Common myeloid progenitor, CD34-positive (primary cell): Measurements from ENCODE around the gene TEX30.

Experiments used
- CTCF ChIA-PET: fragments of 350-600 bp; sonication (Branson Sonifier 250); formaldehyde crosslinking; loops from one replicate; lab custom pipeline; 2021; ENCODE audit warnings: antibody characterized with exemption; lab: Charles Lee
- POLR2A ChIA-PET: fragments of 350-600 bp; sonication (Branson Sonifier 250); formaldehyde crosslinking; loops from one replicate; lab custom pipeline; 2021; ENCODE audit warnings: antibody characterized with exemption; lab: Charles Lee
- DNase-seq, 3 donors: peaks; one replicate each; pipeline versions ENCODE4 v3.0.0 to v3.0.0-alpha.2; 2013
- H3K27ac ChIP-seq, 2 experiments: 1 replicate in 1 of 2; 2 replicates in 1 of 2; pipeline ENCODE4 v1.7.0; 2013; ENCODE audit warnings: inconsistent platforms in 2 of 2, low read length in 2 of 2, mild to moderate bottlenecking in 2 of 2, low read depth in 1 of 2, moderate library complexity in 1 of 2; ENCODE audit not compliant: severe bottlenecking in 2 of 2, insufficient read depth in 1 of 2, poor library complexity in 1 of 2
- H3K27me3 ChIP-seq, 5 experiments: replicated peaks in 2 of 5; 1 replicate in 3 of 5; 2 replicates in 2 of 5; pipeline versions ENCODE4 v1.6.1 to v1.7.0; 2013; ENCODE audit warnings: low read length in 4 of 5, mild to moderate bottlenecking in 2 of 5, moderate library complexity in 2 of 5, inconsistent platforms in 1 of 5; ENCODE audit not compliant: insufficient read depth in 5 of 5, control insufficient read depth in 4 of 5
- H3K36me3 ChIP-seq, 4 experiments: 1 replicate in 2 of 4; 2 replicates in 2 of 4; pipeline versions ENCODE4 v1.6.1 to v1.7.0; 2013; ENCODE audit warnings: low read length in 3 of 4, control low read depth in 1 of 4, mild to moderate bottlenecking in 1 of 4; ENCODE audit not compliant: control insufficient read depth in 4 of 4, insufficient read depth in 4 of 4
- H3K4me1 ChIP-seq, 4 experiments: 1 replicate in 3 of 4; 2 replicates in 1 of 4; pipeline versions ENCODE4 v1.6.1 to v1.7.1; 2013; ENCODE audit warnings: low read length in 3 of 4, mild to moderate bottlenecking in 3 of 4, control low read depth in 1 of 4, inconsistent platforms in 1 of 4, moderate library complexity in 1 of 4; ENCODE audit not compliant: control insufficient read depth in 4 of 4, insufficient read depth in 4 of 4; ENCODE audit errors: control extremely low read depth in 1 of 4
- H3K4me3 ChIP-seq, 7 experiments: 1 replicate in 4 of 7; 2 replicates in 3 of 7; pipeline versions ENCODE4 v1.5.1 to v1.7.0; 2013; ENCODE audit warnings: mild to moderate bottlenecking in 7 of 7, low read length in 6 of 7, moderate library complexity in 6 of 7, inconsistent platforms in 2 of 7, low read depth in 2 of 7, control low read depth in 1 of 7; ENCODE audit not compliant: insufficient read depth in 4 of 7, control insufficient read depth in 1 of 7; ENCODE audit errors: extremely low read depth in 1 of 7
- H3K9me3 ChIP-seq, 5 experiments: 1 replicate in 4 of 5; 2 replicates in 1 of 5; pipeline versions ENCODE4 v1.6.1 to v1.7.1; 2013; ENCODE audit warnings: low read length in 4 of 5, mild to moderate bottlenecking in 2 of 5, inconsistent platforms in 1 of 5, low read depth in 1 of 5, moderate library complexity in 1 of 5; ENCODE audit not compliant: control insufficient read depth in 4 of 5, insufficient read depth in 2 of 5; ENCODE audit errors: control extremely low read depth in 1 of 5
- WGBS: methylation state at CpG from one replicate; pipeline ENCODE4 v1.1.5; 2013; ENCODE audit not compliant: insufficient coverage; 5-methylcytosine and 5-hydroxymethylcytosine counted together

The TEX30 gene

GRCh38 chr13:102798581-102799425 lies 25.2 kb upstream of the TEX30 start, which contains the start of the genes BIVM and POGLUT2:
TSS of gene BIVM (plus strand) at chr13:102799119. CDS start at chr13:102807268, 8,149 bp downstream.
TSS of gene POGLUT2 (minus strand) at chr13:102798976. CDS start at chr13:102798670, 306 bp downstream.
- Histone ChIP-seq H3K27me3 (no peaks in the 10 kb centered on the region), H3K9me3 (no peaks in the 10 kb centered on the region), H3K27ac (peak within 1 kb of the TSS in 1 of 2 experiments; percentile 49), H3K4me3 (peak within 1 kb of the TSS; percentile 67 to 97 (median 85)), H3K4me1 (peaks cover 12 to 45% (median 29%) of the 10 kb centered on the region in 4 experiments), H3K36me3 (peaks cover 0 to 5% (median under 1%) of the 10 kb centered on the region in 4 experiments)
- ChIA-PET POLR2A (interaction anchor here (1.1 to 2.4 kb wide), 2 partner anchors 19 to 25 kb away, joined by 4 to 15 read pairs; partner anchors contain the start of gene TEX30), CTCF (interaction anchor here (1.1 to 7.8 kb wide), 9 partner anchors 14 to 219 kb away, joined by 3 to 77 read pairs (median 6); partner anchors contain the start of genes ERCC5 and TEX30)
- peak; percentile 77 to 90 (median 89) for DNase-seq
- 0% methylated on average over 72 of the region's 72 CpGs for WGBS

GRCh38 chr13:102793611-102794355 lies 20.2 kb upstream of the TEX30 start:
- Histone ChIP-seq H3K36me3 (peaks cover 5 to 32% (median 28%) of the 10 kb centered on the region in 4 experiments), H3K4me3 (no peak overlapping the region), H3K9me3 (no peaks in the 10 kb centered on the region), H3K27ac (no peak overlapping the region), H3K4me1 (peaks cover 0 to 12% (median 8%) of the 10 kb centered on the region in 4 experiments), H3K27me3 (no peaks in the 10 kb centered on the region)
- POLR2A ChIA-PET, result no interaction called here
- WGBS, result 91% methylated on average over 5 of the region's 9 CpGs
- DNase-seq, result no peak
- CTCF ChIA-PET, result interaction anchor here (2.0 kb wide), 1 partner anchor 9 kb away, joined by 9 read pairs; no protein-coding TSS in a partner anchor

- CTCF ChIA-PET, result no interaction called here
- POLR2A ChIA-PET, result no interaction called here
- H3K9me3 ChIP-seq, result no peaks in the 10 kb centered on the region
- no peak overlapping the region for H3K27ac ChIP-seq
- H3K36me3 ChIP-seq, result peaks cover 11 to 40% (median 34%) of the 10 kb centered on the region in 4 experiments
- WGBS, result 91% methylated on average over 1 of the region's 1 CpG
- H3K4me1 ChIP-seq, result peaks cover 0 to 1% (median 0%) of the 10 kb centered on the region in 4 experiments
- H3K27me3 ChIP-seq, result no peaks in the 10 kb centered on the region
- no peak overlapping the region for H3K4me3 ChIP-seq
- no peak for DNase-seq
These were observed 18.8 kb upstream of the TEX30 start for GRCh38 chr13:102792396-102792795.

- Histone ChIP-seq H3K27me3 (no peaks in the 10 kb centered on the region), H3K36me3 (peaks cover 11 to 56% (median 38%) of the 10 kb centered on the region in 4 experiments), H3K4me3 (no peak overlapping the region), H3K4me1 (no peaks in the 10 kb centered on the region), H3K27ac (no peak overlapping the region), H3K9me3 (no peaks in the 10 kb centered on the region)
- CTCF ChIA-PET, result interaction anchor here (1.1 to 1.5 kb wide), 3 partner anchors 11 to 15 kb away, joined by 3 read pairs; partner anchors contain the start of gene TEX30
- no peak for DNase-seq
- WGBS, result 99% methylated on average over 8 of the region's 8 CpGs
- POLR2A ChIA-PET, result interaction anchor here (0.7 kb wide), 1 partner anchor 9 kb away, joined by 3 read pairs; no protein-coding TSS in a partner anchor
These were observed 15.1 kb upstream of the TEX30 start for GRCh38 chr13:102788683-102789082.

GRCh38 chr13:102784483-102784882 lies 10.9 kb upstream of the TEX30 start:
- Histone ChIP-seq H3K9me3 (peaks cover 0 to 11% (median 0%) of the 10 kb centered on the region in 5 experiments), H3K36me3 (peaks cover 6 to 40% (median 13%) of the 10 kb centered on the region in 4 experiments), H3K4me3 (no peak overlapping the region), H3K4me1 (peaks cover 0 to 25% (median 17%) of the 10 kb centered on the region in 4 experiments), H3K27ac (no peak overlapping the region), H3K27me3 (no peaks in the 10 kb centered on the region)
- WGBS, result 96% methylated on average over 3 of the region's 3 CpGs
- CTCF ChIA-PET, result interaction anchor here (1.0 to 2.5 kb wide), 4 partner anchors 10 to 16 kb away, joined by 3 to 9 read pairs (median 7); no protein-coding TSS in a partner anchor
- POLR2A ChIA-PET, result no interaction called here
- no peak for DNase-seq

- DNase-seq, result no peak
- Histone ChIP-seq H3K27me3 (no peaks in the 10 kb centered on the region), H3K27ac (no peak overlapping the region), H3K4me1 (peaks cover 6 to 40% (median 28%) of the 10 kb centered on the region in 4 experiments), H3K36me3 (peaks cover 0 to 24% (median 4%) of the 10 kb centered on the region in 4 experiments), H3K4me3 (no peak overlapping the region), H3K9me3 (peaks cover 0 to 14% (median 0%) of the 10 kb centered on the region in 5 experiments)
- WGBS, result 100% methylated on average over 1 of the region's 1 CpG
- ChIA-PET CTCF (interaction anchor here (1.0 to 2.5 kb wide), 3 partner anchors 18 to 197 kb away, joined by 3 to 8 read pairs (median 3); partner anchors contain the start of genes BIVM and POGLUT2), POLR2A (no interaction called here)
These were observed 8.0 kb upstream of the TEX30 start for GRCh38 chr13:102781591-102781990.
